SK-N-SH (cell line): ENCODE results near the gene PLEKHF1.

Source experiments
- CTCF ChIP-seq: fragments of 200-600 bp; sonication (generic); IDR thresholded peaks from 2 replicates; pipeline ENCODE4 v1.6.1; 2017; ENCODE audit warnings: antibody characterized with exemption, mild to moderate bottlenecking, moderate library complexity
- ELF1 ChIP-seq: IDR thresholded peaks from 2 replicates; pipeline ENCODE4 v1.4.0; 2012
- EP300 ChIP-seq, 2 experiments: IDR thresholded peaks; 2 replicates each; pipeline versions ENCODE4 v1.4.0 to v1.6.1; 2012; ENCODE audit warnings: borderline replicate concordance in 1 of 2, low read depth in 1 of 2, low read length in 1 of 2
- NRF1 ChIP-seq: IDR thresholded peaks from 2 replicates; pipeline ENCODE4 v1.6.1; 2012; ENCODE audit warnings: low read depth, mild to moderate bottlenecking, low read length
- POLR2AphosphoS5 ChIP-seq: IDR thresholded peaks from 2 replicates; pipeline ENCODE4 v1.6.1; 2012; ENCODE audit warnings: low read depth, low read length
- TCF12 ChIP-seq: IDR thresholded peaks from 2 replicates; pipeline ENCODE4 v1.4.0; 2012

- TF ChIP-seq POLR2AphosphoS5 (no peak), ELF1 (no peak), CTCF (no peak), NRF1 (no peak), EP300 (IDR thresholded peaks at IDR 0.05; ENCODE audit: borderline replicate concordance in 1 of 2, low read depth in 1 of 2, low read length in 1 of 2) (no peak), TCF12 (no peak)
These were observed 11.9 kb upstream of the PLEKHF1 start for GRCh38 chr19:29653398-29653797.
